Heart right ventricle (tissue), 16 donors: Measurements from ENCODE around the gene IL15RA. TPM values are rescaled to one million over a fixed set of nuclear protein-coding genes. Genes with fewer than 3 reads are reported as not detected.

Source experiments
- ATAC-seq, 8 donors: fragments of 200-7000 bp; cut with Tn5 transposase; one replicate each; pipeline ENCODE4 v1.9.1; 2020; ENCODE audit warnings: mild to moderate bottlenecking in 8 of 8, moderate library complexity in 8 of 8, moderate number of reproducible peaks in 1 of 8
- DNase-seq, 2 donors: peaks; one replicate each; pipeline ENCODE4 v3.0.0-alpha.2; 2020
- H3K27ac ChIP-seq, 10 donors: fragments of 200-600 bp; sonication (generic) in 2 of 10; one replicate each; pipeline versions ENCODE4 v1.5.0 to v1.8.0; 2020 to 2022; ENCODE audit warnings: mild to moderate bottlenecking in 3 of 10
- H3K27me3 ChIP-seq, 7 donors: fragments of 200-600 bp; one replicate each; pipeline ENCODE4 v1.8.0; 2021 to 2022; ENCODE audit warnings: mild to moderate bottlenecking in 2 of 7
- H3K36me3 ChIP-seq, 9 donors: fragments of 200-600 bp; sonication (generic) in 1 of 9; one replicate each; pipeline versions ENCODE4 v1.5.0 to v1.8.0; 2020 to 2022; ENCODE audit warnings: mild to moderate bottlenecking in 2 of 9
- H3K4me1 ChIP-seq, 9 donors: fragments of 200-600 bp; sonication (generic) in 1 of 9; one replicate each; pipeline versions ENCODE4 v1.5.0 to v1.8.0; 2020 to 2022; ENCODE audit warnings: mild to moderate bottlenecking in 4 of 9
- H3K4me3 ChIP-seq, 10 donors: fragments of 200-600 bp; sonication (generic) in 2 of 10; one replicate each; pipeline versions ENCODE4 v1.5.0 to v1.8.0; 2020 to 2022; ENCODE audit warnings: mild to moderate bottlenecking in 7 of 10, moderate library complexity in 2 of 10
- H3K9me3 ChIP-seq, 11 donors: fragments of 200-600 bp in 10 of 11; sonication (generic) in 2 of 11; one replicate each; pipeline versions ENCODE4 v1.5.0 to v1.8.0; 2013 to 2022; ENCODE audit warnings: mild to moderate bottlenecking in 2 of 11, control low read depth in 1 of 11, moderate library complexity in 1 of 11
- WGBS, 2 donors: extraction: QIAGEN DNeasy Blood & Tissue Kit; methylation state at CpG; one replicate each; pipeline ENCODE4 v1.1.7; 2013; ENCODE audit warnings: inconsistent platforms in 1 of 2; 5-methylcytosine and 5-hydroxymethylcytosine counted together
- intact Hi-C, 10 donors: fragments of 100-400 bp; cut with DNase I; formaldehyde crosslinking; loops; one replicate each; pipeline versions ENCODE4 v1.11.1 to v1.14.2; 2022
- polyA plus RNA-seq, 2 donors: library from polyadenylated mRNA; stranded (reverse); fragments of 200-250 nt; gene quantifications; one replicate each; pipeline ENCODE4 v1.2.3, GENCODE V29; 2013
- total RNA-seq, 10 donors: library from RNA; stranded (reverse); fragmentation: NEBNext Ultra II Directional in 3 of 10; extraction: Animal tissue kit (Norgen Biotek cat#: 25700) in 3 of 10; gene quantifications; one replicate each; pipeline versions ENCODE4 v1.2.1 to v1.2.4, GENCODE V29; 2021 to 2023
- TF ChIP-seq, protein P1 (sequence below), 9 donors: fragments of 200-600 bp; sonication (generic) in 2 of 9; IDR thresholded peaks; one replicate each; pipeline versions ENCODE4 v1.5.0 to v1.8.0; 2021 to 2022; ENCODE audit warnings: antibody characterized with exemption in 9 of 9, mild to moderate bottlenecking in 5 of 9, moderate library complexity in 1 of 9
- donor health status: Arrhythmogenic right ventricular cardiomyopathy.
- donor health status: ischemic (EF 13 %, LVEDD 7.1; RV severe dilation, severe dysfunction).
- donor health status: healthy with polysubstance abuse.
- donor health status: DM: no; HTN: yes; CAD: no.
- donor health status: DM: no; HTN: no; CAD: no.
- donor health status: ischemic (EF 25% LVEDD 6.9; RV normal size, moderate dysfunction).
- donor health status: ischemic (EF 25% LVEDD 5.7; RV mildly dilated, moderate dysfunction).
- donor health status: healthy.
- donor health status: DM: yes; HTN: yes; CAD: no.
- donor health status: Ischemic cardiomyopathy.
- donor health status: ischemic (EF 35%, LVEDD 5.7; RV mildly dilated, moderate dysfunction).
- donor health status: nonischemic (EF 11% LVEDD 7.7; RV severe dilation, severe dysfunction).
- donor health status: DM: yes; HTN: yes; CAD: no.
- donor health status: PGD.
- donor health status: ischemic (EF 29% LVEDD 5.4; RV normal size, mild dysfunction).
- donor health status: nonischemic (EF 23%, LVEDD 6.1; RV moderate dilation, normal function).

The IL15RA gene
- total and polyA plus RNA-seq, 12 donors = 3.5 to 21.0 (median 5.8) TPM

DNA sequence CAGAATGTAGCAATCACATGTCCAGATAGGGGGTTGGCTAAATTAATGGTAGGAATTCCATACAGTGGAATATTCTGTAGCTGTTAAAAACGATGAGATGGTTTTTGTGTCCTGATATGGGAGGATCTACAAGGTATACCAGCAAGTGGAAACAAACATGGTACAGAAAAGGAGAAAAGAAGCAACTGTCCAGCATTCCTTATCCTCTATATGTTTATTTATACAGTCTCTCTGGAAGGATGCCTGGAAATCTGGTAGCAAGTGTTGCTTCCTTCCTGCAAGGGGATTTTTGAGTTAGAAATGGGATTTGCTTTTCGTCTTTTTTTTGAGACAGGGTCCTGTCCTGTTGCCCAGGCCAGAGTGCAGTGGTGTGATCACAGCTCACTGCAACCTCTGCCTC, 19.3 kb downstream of the IL15RA start:
- Histone ChIP-seq H3K4me1 (no peaks in the 10 kb centered on the region), H3K36me3 (peaks cover 0 to 97% (median 13%) of the 10 kb centered on the region in 9 donors), H3K9me3 (no peaks in the 10 kb centered on the region), H3K27me3 (no peaks in the 10 kb centered on the region), H3K4me3 (no peak overlapping the region), H3K27ac (no peak overlapping the region)
- WGBS, 2 donors = 62 to 76% methylated on average over 2 of the region's 2 CpGs
- intact Hi-C loops = no loop called here
- TF ChIP-seq, protein P1, sequence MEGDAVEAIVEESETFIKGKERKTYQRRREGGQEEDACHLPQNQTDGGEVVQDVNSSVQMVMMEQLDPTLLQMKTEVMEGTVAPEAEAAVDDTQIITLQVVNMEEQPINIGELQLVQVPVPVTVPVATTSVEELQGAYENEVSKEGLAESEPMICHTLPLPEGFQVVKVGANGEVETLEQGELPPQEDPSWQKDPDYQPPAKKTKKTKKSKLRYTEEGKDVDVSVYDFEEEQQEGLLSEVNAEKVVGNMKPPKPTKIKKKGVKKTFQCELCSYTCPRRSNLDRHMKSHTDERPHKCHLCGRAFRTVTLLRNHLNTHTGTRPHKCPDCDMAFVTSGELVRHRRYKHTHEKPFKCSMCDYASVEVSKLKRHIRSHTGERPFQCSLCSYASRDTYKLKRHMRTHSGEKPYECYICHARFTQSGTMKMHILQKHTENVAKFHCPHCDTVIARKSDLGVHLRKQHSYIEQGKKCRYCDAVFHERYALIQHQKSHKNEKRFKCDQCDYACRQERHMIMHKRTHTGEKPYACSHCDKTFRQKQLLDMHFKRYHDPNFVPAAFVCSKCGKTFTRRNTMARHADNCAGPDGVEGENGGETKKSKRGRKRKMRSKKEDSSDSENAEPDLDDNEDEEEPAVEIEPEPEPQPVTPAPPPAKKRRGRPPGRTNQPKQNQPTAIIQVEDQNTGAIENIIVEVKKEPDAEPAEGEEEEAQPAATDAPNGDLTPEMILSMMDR (IDR thresholded peaks at IDR 0.05) = no peak
- DNase-seq (no peak), ATAC-seq (no peak)

DNA sequence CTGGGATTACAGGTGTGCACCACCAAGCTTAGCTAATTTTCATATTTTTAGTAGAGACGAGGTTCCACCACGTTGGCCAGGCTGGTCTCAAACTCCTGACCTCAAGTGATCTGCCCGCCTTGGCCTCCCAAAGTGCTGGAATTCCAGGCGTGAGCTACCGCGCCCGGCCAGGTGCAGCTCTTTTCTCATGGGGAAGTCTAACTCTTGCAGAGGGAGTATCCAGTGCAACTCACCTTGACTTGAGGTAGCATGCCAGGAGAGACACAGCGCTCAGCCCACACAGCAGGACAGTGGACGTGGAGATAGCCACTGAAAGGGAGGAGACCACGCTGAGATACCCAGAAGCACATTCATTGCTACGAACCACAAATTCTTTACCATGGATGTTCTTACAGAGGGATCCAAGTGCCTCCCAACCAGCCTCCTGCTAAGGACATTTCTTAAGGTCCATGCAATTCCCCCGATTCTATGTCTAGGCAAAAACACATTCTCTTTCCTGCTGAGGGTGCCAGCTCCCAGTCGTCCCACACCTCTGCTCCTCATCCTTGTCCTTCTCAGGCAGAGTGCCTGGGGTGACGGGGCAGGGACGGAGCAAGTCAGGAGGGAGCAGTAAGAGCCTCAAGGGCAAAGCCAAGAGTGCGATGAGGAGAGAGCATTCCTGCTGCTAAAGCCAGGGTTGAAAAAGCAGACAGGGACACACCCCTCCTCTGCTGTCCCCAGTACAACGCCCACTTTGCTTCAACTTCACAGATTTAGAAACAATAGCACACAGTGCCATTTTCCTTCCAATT, 21.0 kb downstream of the IL15RA start:
- intact Hi-C loops = no loop called here
- DNase-seq (no peak), ATAC-seq (no peak)
- 84 to 86% methylated on average over 17 of the region's 17 CpGs for WGBS, 2 donors
- TF ChIP-seq, protein P1 (IDR thresholded peaks at IDR 0.05) = no peak
- H3K9me3 ChIP-seq = no peaks in the 10 kb centered on the region
- H3K4me3 ChIP-seq = no peak overlapping the region
- H3K27ac ChIP-seq = no peak overlapping the region
- peaks cover 0 to 92% (median 5%) of the 10 kb centered on the region in 9 donors for H3K36me3 ChIP-seq
- no peaks in the 10 kb centered on the region for H3K27me3 ChIP-seq
- peaks cover 0 to 5% (median 0%) of the 10 kb centered on the region in 9 donors for H3K4me1 ChIP-seq

DNA sequence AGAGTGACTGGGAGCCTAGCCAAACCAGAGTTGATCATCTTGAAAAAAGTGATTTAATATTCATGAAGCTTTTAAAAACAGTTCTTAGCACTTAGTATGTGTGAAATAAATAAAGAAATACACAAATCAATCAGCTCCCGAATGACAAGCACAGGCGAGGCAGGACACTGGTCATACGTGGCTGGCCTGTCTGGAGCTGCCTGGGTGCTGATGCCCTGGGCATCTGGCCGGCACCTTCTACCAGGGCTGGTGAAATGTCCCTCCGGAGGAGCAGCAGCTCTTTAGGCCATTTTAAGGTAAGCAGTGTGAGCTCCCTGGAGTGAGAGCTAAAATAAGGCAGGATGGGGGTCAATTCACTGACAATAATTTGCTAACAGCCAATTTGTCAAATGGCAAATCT, 23.7 kb downstream of the IL15RA start:
- intact Hi-C loops = loop anchor here in 1 of 10 donors (5.0 kb wide), 1 partner anchor 129 kb away; no protein-coding TSS in a partner anchor
- Histone ChIP-seq H3K27ac (no peak overlapping the region), H3K4me3 (no peak overlapping the region), H3K9me3 (no peaks in the 10 kb centered on the region), H3K36me3 (peaks cover 0 to 65% (median 0%) of the 10 kb centered on the region in 9 donors), H3K27me3 (no peaks in the 10 kb centered on the region), H3K4me1 (peaks cover 0 to 30% (median 8%) of the 10 kb centered on the region in 9 donors)
- TF ChIP-seq, protein P1 (IDR thresholded peaks at IDR 0.05) = no peak
- ATAC-seq (no peak), DNase-seq (no peak)
- 89% methylated on average over 5 of the region's 5 CpGs for WGBS, 2 donors

DNA sequence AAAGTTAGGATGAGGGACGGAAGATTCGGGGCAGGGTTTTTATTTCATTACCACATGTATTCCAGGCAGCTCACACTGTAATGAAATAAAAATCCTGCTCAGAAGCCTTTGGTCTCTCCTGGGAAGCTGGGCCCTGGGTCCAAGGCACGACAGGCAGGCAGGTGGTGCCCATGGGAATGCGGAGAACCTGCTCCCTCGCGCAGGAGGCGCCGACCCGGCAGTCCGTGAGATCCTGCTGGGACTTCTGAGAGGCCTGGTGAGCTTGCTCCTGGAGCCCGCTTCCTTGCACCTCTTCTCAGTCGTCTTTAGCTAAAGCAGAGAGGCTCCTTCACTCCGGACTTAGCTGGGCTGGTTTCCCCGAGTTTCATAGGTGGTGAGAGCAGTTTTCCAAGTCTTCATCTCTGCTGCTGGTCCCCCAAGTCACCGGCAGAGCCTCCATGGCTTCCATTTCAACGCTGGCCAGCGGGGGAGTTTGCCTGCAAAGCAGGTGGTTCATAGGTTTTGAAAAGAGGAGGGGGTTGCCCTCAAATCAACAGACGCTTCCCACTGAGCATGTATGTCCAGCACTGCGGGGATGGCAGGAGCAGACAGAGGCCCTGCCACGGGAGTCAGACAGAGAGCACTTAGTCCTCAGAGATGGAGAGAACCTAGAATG, 24.5 kb downstream of the IL15RA start:
- Histone ChIP-seq H3K36me3 (peaks cover 0 to 57% (median 0%) of the 10 kb centered on the region in 9 donors), H3K9me3 (no peaks in the 10 kb centered on the region), H3K27me3 (no peaks in the 10 kb centered on the region), H3K4me3 (no peak overlapping the region), H3K4me1 (peaks cover 0 to 30% (median 8%) of the 10 kb centered on the region in 9 donors), H3K27ac (no peak overlapping the region)
- TF ChIP-seq, protein P1 (IDR thresholded peaks at IDR 0.05) = no peak
- ATAC-seq = no peak
- 84 to 87% methylated on average over 20 of the region's 20 CpGs for WGBS, 2 donors
- DNase-seq = no peak
- intact Hi-C loops = loop anchor here in 1 of 10 donors (5.0 kb wide), 1 partner anchor 129 kb away; no protein-coding TSS in a partner anchor
